Retinal pigment epithelial cell (primary cell): ENCODE results near the gene GADD45G.

Experiments used
- DNase-seq: peaks from one replicate; pipeline ENCODE4 v3.0.0-alpha.2; 2010; ENCODE audit warnings: low read depth
- H3K4me3 ChIP-seq: 2 replicates; pipeline ENCODE4 v1.5.1; 2011; ENCODE audit warnings: mild to moderate bottlenecking, low read length, control low read depth, moderate library complexity
- CTCF ChIP-seq: conservative IDR thresholded peaks from 2 replicates; pipeline ENCODE4 v1.5.1; 2011; ENCODE audit warnings: low read depth, low read length, control low read depth, inconsistent platforms

The GADD45G gene

GRCh38 chr9:89623925-89624420 lies 19.2 kb downstream of the GADD45G start:
- DNase-seq, result no peak
- no peak for TF ChIP-seq CTCF
- no peak overlapping the region for H3K4me3 ChIP-seq

GRCh38 chr9:89625721-89626687 lies 21.2 kb downstream of the GADD45G start:
- no peak overlapping the region for H3K4me3 ChIP-seq
- DNase-seq, result no peak

GRCh38 chr9:89626741-89627265 lies 22.0 kb downstream of the GADD45G start:
- DNase-seq, result no peak
- TF ChIP-seq CTCF, result no peak
- no peak overlapping the region for H3K4me3 ChIP-seq

More at GRCh38 chr9:89625721-89626687, 21.2 kb downstream of the GADD45G start:
- TF ChIP-seq CTCF, result no peak

GRCh38 chr9:89628601-89629000 lies 23.8 kb downstream of the GADD45G start:
- H3K4me3 ChIP-seq, result no peak overlapping the region
- DNase-seq, result no peak

GRCh38 chr9:89629081-89629976 lies 24.5 kb downstream of the GADD45G start:
- no peak for TF ChIP-seq CTCF
- no peak for DNase-seq
- H3K4me3 ChIP-seq, result no peak overlapping the region

More at GRCh38 chr9:89628601-89629000, 23.8 kb downstream of the GADD45G start:
- no peak for TF ChIP-seq CTCF

- no peak for DNase-seq
- H3K4me3 ChIP-seq, result no peak overlapping the region
- TF ChIP-seq CTCF, result no peak
Observed at GRCh38 chr9:89630508-89630907, 25.7 kb downstream of the GADD45G start.
